ENCODE measurements around the gene TFF1. TPM values are rescaled to one million over a fixed set of nuclear protein-coding genes. Genes with fewer than 3 reads are reported as not detected.
A peak's percentile ranks its signal among the peaks of the same experiment; 100 is the strongest.

TFF1 gene
- total RNA-seq, 3 donors from 2014 or later, result 6.0 to 206 (median 60.1) TPM

DNA sequence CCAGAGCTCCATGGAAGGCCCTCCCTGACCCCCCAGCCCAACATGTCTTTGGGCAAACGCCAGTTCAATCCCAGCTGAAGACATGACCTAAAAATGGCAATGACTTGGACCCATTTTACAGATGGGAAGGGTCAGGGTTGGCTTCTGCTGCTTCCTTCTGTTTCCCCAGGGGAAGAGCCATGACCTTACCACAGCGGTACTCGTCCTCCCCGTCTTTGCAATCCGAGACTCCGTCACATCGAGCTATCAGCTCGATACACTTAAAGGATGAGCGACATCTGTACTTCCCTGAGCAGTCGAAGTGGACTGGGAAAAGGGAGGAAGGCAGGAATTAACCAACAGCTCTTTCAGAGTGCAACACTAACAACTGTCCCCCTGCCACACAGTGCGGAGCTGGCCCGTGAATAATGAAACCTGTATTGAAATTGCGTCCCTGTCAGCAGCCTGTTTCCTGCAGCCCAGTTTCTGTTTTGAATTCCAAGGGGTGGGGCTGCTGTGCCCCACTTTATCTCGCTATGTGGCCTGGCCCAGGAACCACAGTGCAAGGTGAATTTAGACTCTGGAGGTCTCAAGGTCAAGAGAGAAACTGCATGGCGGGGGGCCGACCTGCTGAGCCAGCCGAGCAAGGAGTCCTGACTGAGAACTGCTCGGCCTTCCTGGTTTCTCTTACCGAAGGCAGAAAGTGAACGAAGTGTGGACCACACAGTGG, 22.6 kb upstream of the TFF1 start:
- Histone ChIP-seq H3K9me3 (no peaks in the 10 kb centered on the region), H3K36me3 (ENCODE audit: low read depth) (no peaks in the 10 kb centered on the region), H3K4me1 (ENCODE audit: low read depth) (peaks cover 26% of the 10 kb centered on the region), H3K4me3 (no peak overlapping the region)
- TF ChIP-seq, protein P1, sequence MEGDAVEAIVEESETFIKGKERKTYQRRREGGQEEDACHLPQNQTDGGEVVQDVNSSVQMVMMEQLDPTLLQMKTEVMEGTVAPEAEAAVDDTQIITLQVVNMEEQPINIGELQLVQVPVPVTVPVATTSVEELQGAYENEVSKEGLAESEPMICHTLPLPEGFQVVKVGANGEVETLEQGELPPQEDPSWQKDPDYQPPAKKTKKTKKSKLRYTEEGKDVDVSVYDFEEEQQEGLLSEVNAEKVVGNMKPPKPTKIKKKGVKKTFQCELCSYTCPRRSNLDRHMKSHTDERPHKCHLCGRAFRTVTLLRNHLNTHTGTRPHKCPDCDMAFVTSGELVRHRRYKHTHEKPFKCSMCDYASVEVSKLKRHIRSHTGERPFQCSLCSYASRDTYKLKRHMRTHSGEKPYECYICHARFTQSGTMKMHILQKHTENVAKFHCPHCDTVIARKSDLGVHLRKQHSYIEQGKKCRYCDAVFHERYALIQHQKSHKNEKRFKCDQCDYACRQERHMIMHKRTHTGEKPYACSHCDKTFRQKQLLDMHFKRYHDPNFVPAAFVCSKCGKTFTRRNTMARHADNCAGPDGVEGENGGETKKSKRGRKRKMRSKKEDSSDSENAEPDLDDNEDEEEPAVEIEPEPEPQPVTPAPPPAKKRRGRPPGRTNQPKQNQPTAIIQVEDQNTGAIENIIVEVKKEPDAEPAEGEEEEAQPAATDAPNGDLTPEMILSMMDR (IDR thresholded peaks at IDR 0.05), result no peak
- DNase-seq (peak; percentile 33 to 53 (median 45)), ATAC-seq (peak; percentile 52)
- intact Hi-C loops (cut with DNase I, micrococcal nuclease), result no loop called here

- DNase-seq, result peak in 1 of 3 donors; percentile 15
Measured at GRCh38 chr21:42387843-42388340, 21.6 kb upstream of the TFF1 start.

DNA sequence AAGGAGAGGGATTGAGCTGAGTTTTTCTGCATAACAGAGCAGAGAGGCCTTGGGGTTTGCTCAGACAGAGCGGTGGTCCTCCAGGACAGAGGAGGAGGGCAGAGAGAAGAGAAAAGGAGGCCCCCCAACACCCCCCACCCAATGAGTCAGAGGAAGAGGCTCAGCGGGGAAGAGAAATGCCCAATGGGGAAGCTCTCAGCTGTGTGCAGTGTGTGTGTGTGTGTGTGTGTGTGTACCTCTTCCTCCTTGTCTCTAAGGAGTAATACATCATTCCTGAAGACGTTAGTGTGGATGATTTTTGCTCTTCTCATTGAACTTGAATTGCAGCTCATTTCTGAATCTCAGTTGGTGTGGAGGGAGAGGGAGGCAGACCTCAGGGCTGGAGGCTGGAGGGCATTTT, 20.8 kb upstream of the TFF1 start:
- no peak for DNase-seq
- Histone ChIP-seq H3K4me3 (no peak overlapping the region), H3K9me3 (no peaks in the 10 kb centered on the region), H3K4me1 (ENCODE audit: low read depth) (peaks cover 26% of the 10 kb centered on the region), H3K36me3 (ENCODE audit: low read depth) (no peaks in the 10 kb centered on the region)
- ATAC-seq, result no peak
- TF ChIP-seq, protein P1 (IDR thresholded peaks at IDR 0.05), result no peak
- intact Hi-C loops (cut with DNase I, micrococcal nuclease), result no loop called here

More at GRCh38 chr21:42387843-42388340, 21.6 kb upstream of the TFF1 start:
- TF ChIP-seq, protein P1 (IDR thresholded peaks at IDR 0.05), result no peak
- intact Hi-C loops (cut with DNase I, micrococcal nuclease), result no loop called here
- Histone ChIP-seq H3K36me3 (ENCODE audit: low read depth) (no peaks in the 10 kb centered on the region), H3K9me3 (no peaks in the 10 kb centered on the region), H3K4me3 (no peak overlapping the region), H3K4me1 (ENCODE audit: low read depth) (peaks cover 26% of the 10 kb centered on the region)
- no peak for ATAC-seq

GRCh38 chr21:42386034-42386591, 19.8 kb upstream of the TFF1 start:
- peak; percentile 50 to 70 (median 64) for DNase-seq
- Histone ChIP-seq H3K36me3 (ENCODE audit: low read depth) (no peaks in the 10 kb centered on the region), H3K4me3 (no peak overlapping the region), H3K9me3 (no peaks in the 10 kb centered on the region), H3K4me1 (ENCODE audit: low read depth) (peaks cover 26% of the 10 kb centered on the region)
- intact Hi-C loops (cut with DNase I, micrococcal nuclease), result no loop called here
- ATAC-seq, result peak; percentile 34
- TF ChIP-seq, protein P1 (IDR thresholded peaks at IDR 0.05), result no peak

- Histone ChIP-seq H3K36me3 (ENCODE audit: low read depth) (no peaks in the 10 kb centered on the region), H3K9me3 (no peaks in the 10 kb centered on the region), H3K4me1 (ENCODE audit: low read depth) (peaks cover 26% of the 10 kb centered on the region), H3K4me3 (no peak overlapping the region)
- DNase-seq (peak in 1 of 3 donors; percentile 36), ATAC-seq (no peak)
- TF ChIP-seq, protein P1 (IDR thresholded peaks at IDR 0.05), result no peak
- intact Hi-C loops (cut with DNase I, micrococcal nuclease), result no loop called here
Measured at GRCh38 chr21:42385619-42386018, 19.3 kb upstream of the TFF1 start.

Data from mucosa of descending colon (tissue), 3 donors.